ENCODE measurements around the gene HDAC4. TPM values are rescaled to one million over a fixed set of nuclear protein-coding genes. Genes with fewer than 3 reads are reported as not detected.

The HDAC4 gene
- total RNA-seq, 1 experiment from 2014 or later = 44.4 TPM

DNA sequence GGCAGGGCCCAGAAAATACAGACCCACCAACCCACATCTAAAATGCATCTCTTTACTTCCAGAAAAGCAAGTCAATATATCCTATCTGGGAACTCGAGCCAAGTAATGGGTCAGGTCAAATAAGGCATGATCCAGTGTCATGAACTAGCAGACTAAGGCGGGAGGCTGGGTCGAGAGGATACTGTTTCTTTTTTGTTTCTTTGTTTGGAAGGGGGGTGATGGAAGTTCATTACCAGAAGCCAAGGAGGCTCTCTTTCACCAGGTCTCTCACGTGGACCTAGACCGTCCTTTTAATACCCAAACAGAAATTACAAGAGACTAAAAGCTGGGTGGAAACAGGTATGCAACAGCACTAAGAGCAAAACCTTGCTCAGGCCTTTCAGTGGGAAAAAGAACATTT lies 108.3 kb downstream of the HDAC4 start (continued):
- TF ChIP-seq ZNF317 (CRISPR knock-in tag; IDR thresholded peaks at IDR 0.05; ENCODE audit: borderline replicate concordance, low read depth) = no peak
- TF ChIP-seq PREB (CRISPR knock-in tag; IDR thresholded peaks at IDR 0.05; ENCODE audit: borderline replicate concordance) = no peak
- TF ChIP-seq ELF4 (CRISPR knock-in tag; IDR thresholded peaks at IDR 0.05; ENCODE audit: low read depth) = no peak
- TF ChIP-seq MAX (CRISPR knock-in tag; IDR thresholded peaks at IDR 0.05) = no peak
- no peak for TF ChIP-seq ATF6 (CRISPR knock-in tag; IDR thresholded peaks at IDR 0.05)
- no peak for TF ChIP-seq NR2C2 (CRISPR knock-in tag; IDR thresholded peaks at IDR 0.05)

GRCh38 chr2:239291475-239292350 lies 109.1 kb downstream of the HDAC4 start:
- H3K27ac Mint-ChIP-seq = peak overlapping the region; percentile 80

DNA sequence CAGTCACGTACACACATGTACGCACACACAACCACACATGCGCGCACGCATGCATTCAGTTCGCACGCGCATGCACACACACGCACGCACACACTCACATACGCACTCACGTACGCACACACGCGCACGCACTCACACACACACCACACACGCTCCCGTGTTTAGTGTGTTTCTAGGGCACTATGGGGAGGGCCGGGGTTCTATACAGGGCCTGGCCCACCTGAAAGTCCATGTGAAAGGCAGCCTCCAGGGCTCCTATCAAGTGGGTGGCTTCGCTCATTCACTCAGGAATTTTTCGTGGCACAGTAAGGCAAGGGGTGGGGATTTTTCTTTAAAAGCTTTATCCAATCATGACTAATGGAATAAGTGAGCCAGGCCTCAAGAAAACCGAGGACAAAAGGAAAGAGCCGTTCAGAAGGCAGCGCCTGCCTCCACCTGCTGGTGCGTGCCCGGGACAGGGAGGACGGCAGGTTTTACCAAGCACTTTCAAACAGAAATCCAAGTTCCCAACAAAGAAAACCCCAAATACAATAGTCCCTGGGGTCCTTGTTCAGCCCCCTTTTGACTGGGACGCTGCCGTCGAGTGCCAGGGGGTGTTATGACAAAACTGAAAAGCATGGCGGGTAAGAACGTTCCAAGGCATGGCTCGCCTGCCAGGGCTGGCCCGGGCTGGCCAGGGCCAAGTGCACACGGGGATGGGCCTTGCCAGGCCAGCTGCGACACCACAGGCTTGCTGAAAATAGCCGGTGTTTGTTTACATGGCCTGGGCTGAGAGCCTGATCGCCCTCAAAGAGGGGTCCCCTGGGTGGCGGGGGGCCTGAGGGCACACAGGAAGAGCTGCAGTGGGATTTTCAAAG lies 110.0 kb downstream of the HDAC4 start:
- POLR2A ChIA-PET = interaction anchor here (0.9 kb wide), 1 partner anchor 110 kb away, joined by 4 read pairs; the partner anchor contains the start of gene HDAC4
- DNase-seq (ENCODE audit: low spot score) (peak; percentile 13), ATAC-seq (peak; percentile 8)
- Mint-ChIP-seq H3K9me3 (no peaks in the 10 kb centered on the region), H3K27ac (peak overlapping the region; percentile 80), H3K4me3 (0 out of 2 replicates have a peak overlapping the region, but pooled peaks have one; percentile 31), H3K4me1 (peaks cover 88% of the 10 kb centered on the region), H3K27me3 (ENCODE audit: low read depth) (no peaks in the 10 kb centered on the region), H3K36me3 (no peaks in the 10 kb centered on the region)
- CTCF ChIA-PET = interaction anchor here (1.2 to 1.9 kb wide), 3 partner anchors 14 to 100 kb away, joined by 3 to 5 read pairs (median 5); no protein-coding TSS in a partner anchor
- no peak for TF ChIP-seq GRHL2 (CRISPR knock-in tag; IDR thresholded peaks at IDR 0.05; ENCODE audit: insufficient replicate concordance, severe bottlenecking)

More at GRCh38 chr2:239291475-239292350, 109.1 kb downstream of the HDAC4 start:
- no peak for TF ChIP-seq NFYB (CRISPR knock-in tag; conservative IDR thresholded peaks at IDR 0.05; ENCODE audit: low read depth)
- TF ChIP-seq ZNF121 (CRISPR knock-in tag; IDR thresholded peaks at IDR 0.05) = 0 out of 2 replicates have a peak, but pooled peaks have one; percentile 59
- TF ChIP-seq MAX (CRISPR knock-in tag; IDR thresholded peaks at IDR 0.05) = no peak
- TF ChIP-seq ZNF423 (CRISPR knock-in tag; IDR thresholded peaks at IDR 0.05) = peak; percentile 69
- TF ChIP-seq FOXP4 (CRISPR knock-in tag; IDR thresholded peaks at IDR 0.05) = 0 out of 2 replicates have a peak, but pooled peaks have one; percentile 27
- peak; percentile 56; the same call in 1 of the 2 replicates for TF ChIP-seq ETV6 (CRISPR knock-in tag; IDR thresholded peaks at IDR 0.05)
- Mint-ChIP-seq H3K36me3 (no peaks in the 10 kb centered on the region), H3K9me3 (no peaks in the 10 kb centered on the region), H3K4me1 (peaks cover 88% of the 10 kb centered on the region), H3K4me3 (peak overlapping the region; percentile 35), H3K27me3 (ENCODE audit: low read depth) (no peaks in the 10 kb centered on the region)
- POLR2A ChIA-PET = interaction anchor here (0.9 kb wide), 1 partner anchor 109 kb away, joined by 4 read pairs; the partner anchor contains the start of gene HDAC4
- CTCF ChIA-PET = interaction anchor here (0.8 to 1.9 kb wide), 4 partner anchors 12 to 100 kb away, joined by 3 to 5 read pairs (median 4); no protein-coding TSS in a partner anchor
- peak; percentile 86 for DNase-seq (ENCODE audit: low spot score)
- ATAC-seq = peak; percentile 92

Data from WTC11 (cell line).